AG10803 (cell line): Measurements from ENCODE around the gene ASB16.
"Not testable (repeated sequence)": the region's sequence is repeated elsewhere in the genome, so short reads cannot be mapped to it uniquely, and the experiment has no call there.

Experiments
- DNase-seq: peaks from one replicate; pipeline ENCODE4 v3.0.0; 2010; ENCODE audit warnings: low read depth
- H3K4me3 ChIP-seq: 2 replicates; pipeline ENCODE4 v1.5.1; 2011; ENCODE audit warnings: mild to moderate bottlenecking, low read length, control low read depth
- CTCF ChIP-seq: conservative IDR thresholded peaks from 2 replicates; pipeline ENCODE4 v1.5.1; 2011; ENCODE audit warnings: mild to moderate bottlenecking, low read length, control low read depth, inconsistent platforms

ASB16 gene

DNA sequence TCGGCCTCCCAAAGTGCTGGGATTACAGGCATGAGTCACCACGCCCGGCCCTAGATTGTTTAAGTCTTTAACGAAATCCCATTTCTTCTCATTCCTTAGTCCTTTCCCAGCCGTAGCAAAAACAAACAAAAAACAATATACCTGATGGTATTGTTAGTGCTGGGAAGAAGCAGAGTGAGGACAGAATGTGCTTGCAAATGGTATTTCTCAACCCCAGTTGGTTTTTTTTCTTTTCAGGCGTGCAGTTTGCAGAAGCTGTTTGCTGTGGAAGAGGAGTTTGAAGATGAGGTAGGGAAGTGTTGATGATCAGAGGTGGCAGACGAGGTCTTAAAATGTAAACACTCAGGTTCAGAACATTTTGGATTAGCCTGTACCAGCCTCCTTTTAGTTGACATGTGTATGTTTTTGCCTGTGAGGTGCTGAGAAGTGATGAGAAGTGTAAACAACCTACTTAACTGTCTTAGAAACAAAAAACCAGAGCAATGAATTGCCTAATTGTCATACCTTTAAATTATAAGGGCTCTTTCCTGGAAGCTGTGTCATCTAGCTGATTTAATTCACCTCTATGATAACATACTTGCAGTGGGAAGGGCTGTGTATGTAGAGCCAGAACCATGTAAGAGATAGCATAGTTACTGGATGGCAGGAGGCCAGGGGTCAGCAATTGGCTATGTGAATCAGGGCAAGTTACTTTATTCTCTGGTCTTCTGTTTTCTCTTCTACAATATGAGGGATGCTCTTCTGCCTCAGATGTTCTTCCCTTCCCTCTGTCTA lies 25.4 kb upstream of the ASB16 start:
- no peak overlapping the region for H3K4me3 ChIP-seq
- DNase-seq, result no peak
- no peak for TF ChIP-seq CTCF

DNA sequence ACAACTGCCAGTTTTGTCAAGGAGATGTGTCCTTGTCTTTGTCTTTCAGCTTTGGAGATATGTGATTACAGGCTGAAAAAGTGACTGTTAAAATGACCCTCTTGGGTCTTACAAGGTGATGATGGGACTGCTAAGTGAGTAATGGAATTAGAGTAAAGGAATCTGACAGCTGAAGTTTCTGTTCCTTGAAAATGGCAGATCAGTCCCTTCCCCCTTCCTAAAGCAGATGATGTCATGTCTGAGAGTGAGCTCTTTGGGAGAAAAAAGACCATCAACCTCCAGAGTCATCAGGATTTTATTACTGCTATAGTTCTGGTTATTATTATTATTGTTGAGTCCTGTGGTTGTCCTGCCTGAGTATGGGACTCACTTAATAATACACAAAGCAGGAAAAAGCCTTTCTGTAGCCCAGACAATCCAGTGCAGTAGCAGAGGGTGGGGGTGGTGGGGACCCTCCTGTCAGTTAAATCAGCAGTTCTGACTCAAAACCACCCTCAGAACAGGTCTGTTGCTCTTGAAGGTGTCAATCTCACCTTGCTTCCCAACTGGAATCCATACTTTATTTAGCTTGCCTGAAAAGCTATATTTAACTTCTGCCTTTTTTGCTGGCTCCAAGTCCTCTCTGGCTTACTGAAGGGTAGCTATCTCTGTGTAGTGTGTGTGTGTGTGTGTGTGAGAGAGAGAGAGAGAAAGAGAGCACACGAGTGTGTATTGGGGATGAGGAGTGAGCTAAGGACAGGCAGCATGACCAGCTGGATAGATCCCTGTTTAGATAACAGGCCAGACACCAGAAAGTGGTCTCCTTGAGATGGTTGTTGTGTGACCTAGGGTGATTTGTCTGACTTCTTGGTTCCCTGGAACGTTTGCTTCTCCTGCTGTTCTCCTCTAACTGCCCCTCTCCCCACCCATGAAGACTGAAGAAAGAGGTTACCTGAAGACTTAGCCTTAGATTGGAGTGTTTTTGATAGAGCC lies 23.8 kb upstream of the ASB16 start:
- no peak for TF ChIP-seq CTCF
- no peak for DNase-seq
- no peak overlapping the region for H3K4me3 ChIP-seq

- no peak overlapping the region for H3K4me3 ChIP-seq
- DNase-seq, result no peak
- TF ChIP-seq CTCF, result no peak
Measured at GRCh38 chr17:44147812-44148211, 22.7 kb upstream of the ASB16 start.

- not testable (repeated sequence) for DNase-seq, H3K4me3 ChIP-seq
Measured at GRCh38 chr17:44149066-44149465, 21.4 kb upstream of the ASB16 start.

GRCh38 chr17:44149750-44150329 lies 20.7 kb upstream of the ASB16 start:
- no peak overlapping the region for H3K4me3 ChIP-seq
- TF ChIP-seq CTCF, result no peak
- no peak for DNase-seq

- no peak for TF ChIP-seq CTCF
- DNase-seq, result no peak
- H3K4me3 ChIP-seq, result no peak overlapping the region
Measured at GRCh38 chr17:44152875-44153274, 17.6 kb upstream of the ASB16 start.

DNA sequence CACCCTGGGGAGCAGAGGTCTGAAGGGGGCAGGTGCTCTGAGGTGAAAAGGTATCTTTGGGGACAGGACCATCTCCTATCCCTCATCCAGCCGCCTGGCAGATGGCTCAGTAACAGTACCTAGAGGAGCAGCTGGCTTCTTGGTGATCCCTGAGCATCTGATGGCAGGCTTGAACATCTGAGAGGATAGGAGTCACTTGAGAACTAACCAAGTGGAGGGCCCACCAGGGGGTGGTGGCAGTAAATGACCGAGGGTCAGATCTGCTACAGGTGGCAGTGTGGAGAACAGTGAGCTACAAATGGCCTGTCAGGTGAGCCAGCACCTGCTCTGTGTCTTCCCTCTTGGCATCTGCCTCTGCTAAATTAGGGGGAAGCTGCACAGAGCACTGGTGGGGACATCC lies 15.0 kb upstream of the ASB16 start:
- no peak for TF ChIP-seq CTCF
- H3K4me3 ChIP-seq, result no peak overlapping the region
- DNase-seq, result no peak
